GM18519 (cell line): ENCODE data around the gene GCK.
"Not testable (repeated sequence)": the region's sequence is repeated elsewhere in the genome, so short reads cannot be mapped to it uniquely, and the experiment has no call there.

ENCODE experiments used
- ATAC-seq: cut with Tn5 transposase; IDR thresholded peaks from one replicate; pipeline ENCODE4 v1.9.1; 2021; ENCODE audit warnings: mild to moderate bottlenecking, moderate library complexity; ENCODE audit not compliant: unreplicated experiment, low FRiP score

The GCK gene

DNA sequence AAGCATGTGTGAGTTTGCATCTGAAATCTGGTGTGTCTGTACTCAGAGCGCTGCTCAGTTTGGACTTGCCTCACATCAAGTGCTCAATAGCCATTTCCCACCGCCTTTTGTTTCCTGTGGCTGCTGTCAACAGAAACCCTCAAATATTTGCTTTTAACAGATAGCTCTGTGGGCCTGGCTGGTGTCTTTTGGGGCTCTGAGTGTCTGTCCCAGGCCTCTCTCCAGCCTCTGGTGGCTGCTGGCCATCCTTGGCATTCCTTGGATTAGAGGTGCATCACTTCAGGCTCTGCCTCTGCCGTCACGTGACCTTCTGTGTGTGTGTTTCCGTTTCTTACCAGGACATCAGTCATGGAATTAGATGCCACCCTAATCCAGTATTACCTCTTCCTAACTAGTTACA is 20.9 kb upstream of the GCK start:
- ATAC-seq = no peak

GRCh38 chr7:44208085-44208484 is 18.8 kb upstream of the GCK start:
- no peak for ATAC-seq

- no peak for ATAC-seq
Observed at GRCh38 chr7:44206008-44206407, 16.8 kb upstream of the GCK start.

DNA sequence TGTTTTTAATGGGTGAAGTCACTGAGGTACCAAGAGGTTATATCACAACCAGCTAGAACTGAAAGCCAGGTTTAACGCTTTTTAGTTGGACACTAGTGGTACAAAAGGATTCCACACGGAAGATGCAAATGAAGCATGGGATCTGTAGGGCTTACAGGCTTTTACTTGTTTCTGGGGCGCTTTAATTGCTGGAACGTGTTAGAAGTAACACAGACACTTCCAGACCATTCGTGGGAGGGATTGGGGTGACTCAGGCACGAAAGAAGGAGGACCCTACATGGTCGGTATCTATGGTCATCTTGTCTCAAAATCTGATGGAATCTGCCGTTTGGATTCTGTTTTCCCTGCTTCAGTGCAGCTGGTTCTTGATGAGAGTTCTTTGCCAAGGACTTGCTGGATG is 12.6 kb upstream of the GCK start:
- ATAC-seq = no peak

DNA sequence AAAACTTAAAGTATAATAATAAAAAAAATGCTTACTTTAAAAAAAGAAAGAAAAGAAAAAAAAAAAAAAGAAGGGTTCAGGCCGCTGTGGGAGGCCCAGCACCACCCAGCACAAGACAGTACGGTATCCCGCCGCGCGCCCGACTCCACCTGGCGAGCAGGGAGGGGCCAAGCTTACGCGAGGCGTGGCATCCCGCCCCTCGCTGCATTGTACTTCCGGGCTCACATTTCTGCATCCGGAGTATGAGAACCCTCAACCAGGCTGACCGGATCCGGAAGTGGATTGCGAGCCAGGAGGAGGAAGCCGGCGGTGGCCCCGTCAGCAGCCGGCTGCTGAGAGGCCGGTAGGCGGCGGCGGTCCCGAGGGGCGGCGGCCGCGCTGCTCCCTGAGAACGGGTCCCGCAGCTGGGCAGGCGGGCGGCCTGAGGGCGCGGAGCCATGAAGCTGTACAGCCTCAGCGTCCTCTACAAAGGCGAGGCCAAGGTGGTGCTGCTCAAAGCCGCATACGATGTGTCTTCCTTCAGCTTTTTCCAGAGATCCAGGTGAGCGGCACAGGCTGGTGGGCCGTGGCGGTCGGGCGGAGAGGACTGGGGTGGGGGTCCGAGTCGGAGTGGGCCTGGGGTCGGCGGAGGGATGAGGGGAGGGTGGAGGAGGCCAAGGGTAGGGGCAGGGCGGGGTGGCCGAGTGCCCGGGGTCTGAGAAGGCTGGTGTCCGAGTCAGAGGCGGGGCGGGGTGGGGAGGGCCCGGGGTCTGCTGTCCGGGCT is 11.6 kb upstream of the GCK start, which contains the start of gene YKT6:
YKT6 (plus strand) TSS at position 280 of the 763 bp plus-strand sequence; CDS start at position 438, 158 bp downstream.
- peak; percentile 96 for ATAC-seq

- ATAC-seq = not testable (repeated sequence)
Observed at GRCh38 chr7:44200163-44200562, 10.9 kb upstream of the GCK start.

- ATAC-seq = no peak
Observed at GRCh38 chr7:44197474-44197873, 8.2 kb upstream of the GCK start.

DNA sequence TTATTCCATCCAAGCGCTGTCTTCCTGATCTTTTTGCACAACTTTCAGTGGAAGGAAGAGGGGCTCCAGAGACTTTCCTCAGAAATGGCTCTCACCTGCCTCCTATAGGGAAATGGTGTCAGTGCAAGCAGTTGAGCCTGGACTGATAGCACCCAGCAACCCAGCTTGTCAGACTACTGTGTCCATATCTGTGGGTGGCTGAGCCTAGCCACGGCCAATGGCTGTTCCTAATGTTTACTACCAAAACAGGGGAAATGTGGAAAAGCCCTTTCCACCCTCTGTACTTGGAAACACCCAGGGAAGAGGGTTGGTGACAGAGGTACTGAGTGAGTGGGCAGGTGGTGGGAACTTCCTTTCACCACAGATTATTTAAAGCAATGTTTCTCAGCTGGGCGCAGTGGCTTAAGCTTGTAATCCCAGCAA is 7.2 kb upstream of the GCK start:
- ATAC-seq = no peak

DNA sequence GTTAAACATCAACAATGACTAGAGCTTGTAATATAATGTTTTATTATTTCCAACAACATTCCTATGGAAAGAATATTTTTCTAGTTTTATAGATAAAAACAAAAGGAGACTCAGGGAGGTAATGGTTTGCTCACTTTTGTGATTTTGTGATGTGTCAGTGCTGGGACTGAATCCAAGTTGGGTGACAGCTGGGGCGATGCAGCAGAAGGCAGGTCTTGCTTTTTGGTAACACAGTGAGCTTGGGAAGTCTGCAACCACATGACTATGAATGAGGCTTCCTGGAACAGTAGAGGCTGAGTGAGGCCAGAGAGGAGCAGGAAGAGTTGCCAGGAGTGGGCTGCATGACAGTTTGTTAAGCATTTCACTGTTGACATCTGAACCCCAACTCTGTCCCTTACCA is 6.7 kb upstream of the GCK start:
- ATAC-seq = no peak

DNA sequence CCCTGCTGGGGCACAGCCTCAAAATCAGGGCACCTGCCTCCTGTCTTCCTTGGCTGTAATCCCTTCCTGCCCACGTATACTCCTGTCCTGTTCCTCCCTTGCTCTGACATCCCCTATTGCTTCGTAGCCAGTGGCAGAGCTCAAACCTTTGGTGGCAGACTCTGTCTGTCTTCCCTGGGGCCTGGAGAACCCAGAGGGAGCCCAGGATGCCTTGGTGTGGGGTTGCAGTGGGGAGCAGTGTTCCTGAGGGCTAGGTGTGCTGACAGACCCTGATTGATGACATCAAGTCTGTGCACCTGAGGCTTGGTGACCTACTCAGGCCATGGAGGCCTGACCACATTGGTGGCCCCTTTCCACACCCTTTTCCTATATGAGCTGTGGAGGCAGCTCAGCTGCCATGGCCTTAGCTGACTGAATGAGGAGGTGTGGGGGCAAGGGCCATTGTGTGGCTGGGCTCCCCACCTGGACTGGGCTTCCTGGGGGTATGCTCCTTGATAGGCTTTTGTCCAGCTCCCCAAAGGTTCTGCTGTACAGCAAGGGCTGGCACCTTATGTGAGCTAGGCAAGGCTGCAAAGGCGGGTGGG is 5.4 kb upstream of the GCK start:
- ATAC-seq = no peak

DNA sequence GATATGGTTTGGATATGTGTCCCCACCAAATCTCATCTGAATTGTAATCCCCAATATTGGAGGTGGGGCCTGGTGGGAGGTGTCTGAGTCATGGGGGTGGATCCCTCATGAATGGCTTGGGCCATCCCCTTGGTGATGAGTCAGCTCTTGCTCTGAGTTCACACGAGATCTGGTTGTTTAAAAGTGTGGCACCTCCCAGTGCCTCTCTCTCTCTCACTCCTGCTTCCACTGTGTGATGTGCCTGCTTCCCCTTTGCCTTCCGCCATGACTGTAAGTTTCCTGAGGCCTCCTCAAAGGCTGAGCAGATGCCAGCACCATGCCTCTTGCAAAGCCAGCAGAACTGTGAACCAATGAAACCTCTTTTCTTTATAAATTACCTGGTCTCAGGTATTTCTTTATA is 4.8 kb upstream of the GCK start:
- no peak for ATAC-seq

DNA sequence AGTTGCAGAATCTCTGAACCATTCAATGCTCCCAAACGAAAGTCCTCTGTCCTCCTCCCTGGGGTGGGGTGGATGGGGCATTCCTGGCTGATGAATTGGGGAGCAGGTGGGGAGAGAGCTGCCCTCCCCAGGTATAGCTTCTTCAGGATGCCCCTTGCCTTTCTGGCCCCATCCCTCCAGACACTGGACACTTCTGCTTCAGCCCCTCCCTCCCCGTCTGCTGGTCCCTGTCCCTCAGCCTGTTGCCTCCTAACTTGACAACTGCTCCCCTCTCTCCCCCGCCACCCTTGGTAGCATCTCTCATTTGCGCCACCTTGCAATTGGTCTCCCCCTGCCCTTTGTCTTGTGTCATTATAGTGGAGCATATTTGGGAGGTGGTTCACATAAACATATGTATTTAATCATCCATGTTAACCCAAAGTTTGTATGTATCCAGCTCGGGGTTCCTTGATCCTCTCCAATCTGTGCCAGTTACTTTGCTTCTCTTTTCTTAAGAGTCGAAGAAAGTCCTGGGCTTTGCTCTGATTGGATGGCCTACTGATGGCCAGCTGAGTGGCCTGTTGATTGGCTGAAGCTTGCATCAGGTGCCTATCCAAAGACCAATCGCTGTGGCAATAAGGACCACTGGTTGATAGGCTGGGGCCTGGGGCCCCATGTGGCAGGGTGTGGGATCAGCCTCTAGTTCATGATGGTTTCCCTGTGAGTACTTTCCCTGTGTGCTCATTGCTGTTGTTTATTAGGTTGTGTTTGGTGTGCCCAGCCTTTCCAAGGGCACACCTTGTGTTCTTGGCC is 4.0 kb upstream of the GCK start:
- ATAC-seq = no peak

- no peak for ATAC-seq
Observed at GRCh38 chr7:44191171-44191570, 1.9 kb upstream of the GCK start.

GRCh38 chr7:44189993-44190872 is 994 bp upstream of the GCK start:
- no peak for ATAC-seq

DNA sequence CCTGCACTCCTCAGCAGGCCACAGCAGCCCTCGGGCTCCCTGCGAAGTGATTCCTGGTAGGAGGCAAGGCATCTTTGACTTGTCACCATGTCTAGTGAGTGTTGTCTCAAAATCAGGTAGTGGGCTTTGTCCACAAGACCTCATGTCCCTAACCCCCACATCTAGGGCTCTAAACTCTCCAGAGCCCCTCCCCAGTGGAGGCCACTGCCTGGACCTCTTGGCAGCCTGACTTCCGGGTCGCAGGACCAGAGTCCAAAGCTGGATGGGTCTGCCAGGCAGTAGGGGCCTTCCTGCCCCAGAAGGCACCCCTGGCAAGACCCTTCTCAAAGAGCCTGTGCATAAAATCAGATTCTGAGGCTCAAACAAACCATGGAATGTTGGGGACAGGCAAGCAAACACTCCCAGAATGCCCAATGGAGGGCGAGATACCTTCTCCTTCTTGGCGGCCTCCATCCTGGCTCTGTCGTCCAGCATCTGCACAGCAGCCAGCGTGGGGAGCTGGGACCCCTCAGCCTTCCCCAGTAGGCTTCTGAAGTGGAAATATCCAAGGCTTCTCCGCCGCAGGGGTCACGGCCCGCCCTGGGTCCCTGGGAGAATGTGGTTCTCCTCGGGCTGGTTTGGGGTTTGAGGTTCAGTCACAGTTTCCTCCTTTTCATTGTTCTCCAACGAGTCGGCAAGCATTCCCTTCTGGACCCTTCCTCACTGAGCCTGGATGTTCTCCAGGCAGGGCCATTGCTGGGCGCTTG is 586 bp downstream of the GCK start:
- ATAC-seq = no peak

GRCh38 chr7:44187636-44188416 is 1.4 kb downstream of the GCK start:
- ATAC-seq = no peak

DNA sequence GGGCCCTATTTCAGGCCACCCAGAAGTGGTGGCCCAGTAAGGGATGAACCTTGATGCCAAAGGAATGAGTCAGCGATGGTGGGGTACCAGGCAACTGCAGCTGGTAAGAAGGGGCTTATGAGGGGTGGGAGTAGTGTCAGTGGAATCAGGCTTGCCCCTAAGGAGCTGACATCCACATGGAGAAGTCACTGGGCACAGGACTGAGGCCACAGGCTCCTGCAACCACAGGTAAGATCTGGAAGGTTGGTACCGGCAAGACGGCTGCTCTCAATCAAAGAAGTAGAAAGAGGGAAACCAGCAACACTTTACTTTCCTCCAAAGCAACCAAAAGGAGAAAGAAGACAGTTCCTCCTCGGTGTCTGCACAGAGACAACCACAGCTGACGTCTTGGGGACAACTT is 2.5 kb downstream of the GCK start:
- no peak for ATAC-seq

- no peak for ATAC-seq
Observed at GRCh38 chr7:44185729-44186128, 3.5 kb downstream of the GCK start.

DNA sequence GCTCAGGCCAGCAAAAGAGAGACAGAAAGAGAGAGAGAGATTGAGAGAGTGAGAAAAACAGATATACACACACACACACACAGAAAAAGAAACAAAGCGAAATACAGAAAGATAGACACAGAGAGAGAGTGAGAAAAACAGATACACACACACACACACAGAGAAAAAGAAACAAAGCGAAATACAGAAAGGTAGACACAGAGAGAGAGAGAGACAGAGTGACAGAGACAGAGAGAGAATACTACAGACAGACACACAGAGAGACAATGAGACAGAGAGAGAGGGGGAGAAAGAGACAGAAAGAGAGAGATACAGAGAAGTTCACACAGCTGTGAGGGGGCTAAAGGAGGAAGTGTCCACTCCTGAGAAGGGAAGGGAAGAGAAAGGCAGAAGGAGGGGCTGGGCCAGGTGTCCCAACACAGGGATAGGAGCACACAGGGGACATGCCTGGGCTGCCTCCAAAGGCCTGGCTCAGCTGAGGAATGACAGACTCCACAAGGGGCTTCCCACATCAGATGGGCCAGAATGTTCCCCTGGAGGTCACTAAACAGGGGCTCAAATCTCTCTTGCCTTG is 4.3 kb downstream of the GCK start:
- ATAC-seq = no peak
